T-helper 2 cell (primary cell): ENCODE results near the gene EBI3.
"Not testable (repeated sequence)": the region's sequence is repeated elsewhere in the genome, so short reads cannot be mapped to it uniquely, and the experiment has no call there.

ENCODE experiments used
- DNase-seq, 5 experiments: peaks; one replicate each; pipeline versions ENCODE4 v3.0.0 to v3.0.0-alpha.2; 2012 to 2022

The EBI3 gene

GRCh38 chr19:4279267-4279529, 49.9 kb downstream of the EBI3 start:
- no peak for DNase-seq

- DNase-seq, result no peak
These were observed 50.5 kb downstream of the EBI3 start for GRCh38 chr19:4279530-4280422.

- no peak for DNase-seq
These were observed 55.0 kb downstream of the EBI3 start for GRCh38 chr19:4284176-4284958.

GRCh38 chr19:4284974-4285373, 55.7 kb downstream of the EBI3 start:
- no peak for DNase-seq

GRCh38 chr19:4286141-4286540, 56.8 kb downstream of the EBI3 start:
- DNase-seq, result not testable (repeated sequence)
